Effector CD4-positive, alpha-beta T cell (primary cell): ENCODE results near the gene WDR44.
"Not testable (repeated sequence)": the region's sequence is repeated elsewhere in the genome, so short reads cannot be mapped to it uniquely, and the experiment has no call there.

Experiments used
- DNase-seq: peaks from one replicate; pipeline ENCODE4 v3.0.0-alpha.2; 2020

The WDR44 gene

GRCh38 chrX:118360429-118361125 is 14.7 kb downstream of the WDR44 start:
- DNase-seq = no peak

- DNase-seq = no peak
These were observed 18.4 kb downstream of the WDR44 start for GRCh38 chrX:118364261-118364660.

GRCh38 chrX:118367338-118367737 is 21.4 kb downstream of the WDR44 start:
- DNase-seq = no peak

- no peak for DNase-seq
These were observed 22.5 kb downstream of the WDR44 start for GRCh38 chrX:118368398-118368797.

- DNase-seq = no peak
These were observed 25.2 kb downstream of the WDR44 start for GRCh38 chrX:118370921-118371624.

- no peak for DNase-seq
These were observed 27.6 kb downstream of the WDR44 start for GRCh38 chrX:118373538-118373937.

GRCh38 chrX:118383120-118383519 is 37.2 kb downstream of the WDR44 start:
- DNase-seq = no peak

- no peak for DNase-seq
These were observed 46.8 kb downstream of the WDR44 start for GRCh38 chrX:118392716-118393115.

- no peak for DNase-seq
These were observed 50.2 kb downstream of the WDR44 start for GRCh38 chrX:118396113-118396512.

GRCh38 chrX:118418811-118419251 is 72.9 kb downstream of the WDR44 start:
- no peak for DNase-seq

GRCh38 chrX:118420462-118420861 is 74.6 kb downstream of the WDR44 start:
- no peak for DNase-seq

- DNase-seq = no peak
These were observed 77.7 kb downstream of the WDR44 start for GRCh38 chrX:118423558-118423957.

- DNase-seq = no peak
These were observed 86.9 kb downstream of the WDR44 start for GRCh38 chrX:118432799-118433198.

- no peak for DNase-seq
These were observed 91.4 kb downstream of the WDR44 start for GRCh38 chrX:118437283-118437682.

- DNase-seq = no peak
These were observed 102.4 kb downstream of the WDR44 start for GRCh38 chrX:118448273-118448783.

- no peak for DNase-seq
These were observed 109.1 kb downstream of the WDR44 start for GRCh38 chrX:118455013-118455412.

GRCh38 chrX:118459494-118459893 is 113.6 kb downstream of the WDR44 start:
- DNase-seq = peak; percentile 3

GRCh38 chrX:118464501-118464900 is 118.6 kb downstream of the WDR44 start:
- DNase-seq = no peak

GRCh38 chrX:118468122-118468521 is 122.2 kb downstream of the WDR44 start:
- DNase-seq = no peak

- DNase-seq = not testable (repeated sequence)
These were observed 124.9 kb downstream of the WDR44 start for GRCh38 chrX:118470721-118471347.

- DNase-seq = no peak
These were observed 128.7 kb downstream of the WDR44 start for GRCh38 chrX:118474586-118474985.

GRCh38 chrX:118475903-118476302 is 130.0 kb downstream of the WDR44 start:
- no peak for DNase-seq

- DNase-seq = no peak
These were observed 134.3 kb downstream of the WDR44 start for GRCh38 chrX:118480172-118480571.

GRCh38 chrX:118482384-118482783 is 136.5 kb downstream of the WDR44 start:
- DNase-seq = not testable (repeated sequence)
